Neural cell (in vitro differentiated cells): ENCODE results near the gene CNTNAP1. TPM values are rescaled to one million over a fixed set of nuclear protein-coding genes. Genes with fewer than 3 reads are reported as not detected.

Source experiments
- H2AFZ ChIP-seq: fragments of 200-600, 300-800 bp; sonication (generic), shearing (Covaris generic); 2 replicates; pipeline ENCODE4 v1.6.0; 2014; ENCODE audit warnings: low read depth, mild to moderate bottlenecking, antibody characterized with exemption, low read length, moderate library complexity
- H3F3A ChIP-seq: fragments of 200-600 bp; shearing (Covaris generic); 2 replicates; pipeline ENCODE4 v1.6.1; 2016; ENCODE audit warnings: mild to moderate bottlenecking, moderate library complexity, mixed read lengths, antibody characterized with exemption, low read length; ENCODE audit not compliant: insufficient read depth, poor library complexity, severe bottlenecking
- H3K27ac ChIP-seq: fragments of 200-600, 300-800 bp; sonication (generic), shearing (Covaris generic); 2 replicates; pipeline ENCODE4 v1.5.1; 2014; ENCODE audit warnings: mild to moderate bottlenecking, low read length, moderate library complexity
- H3K27me3 ChIP-seq: fragments of 300-800, 200-600 bp; sonication (generic), shearing (Covaris generic); 2 replicates; pipeline ENCODE4 v1.6.0; 2014; ENCODE audit warnings: mild to moderate bottlenecking, low read depth, low read length, moderate library complexity; ENCODE audit not compliant: insufficient read depth
- H3K36me3 ChIP-seq: fragments of 300-800, 200-600 bp; sonication (generic), shearing (Covaris generic); 2 replicates; pipeline ENCODE4 v1.5.1; 2014; ENCODE audit warnings: mild to moderate bottlenecking, antibody characterized with exemption, low read length, moderate library complexity; ENCODE audit not compliant: insufficient read depth
- H3K4me2 ChIP-seq: fragments of 300-800, 200-600 bp; sonication (generic), shearing (Covaris generic); 2 replicates; pipeline ENCODE4 v1.6.0; 2014; ENCODE audit warnings: mild to moderate bottlenecking, low read length
- H3K4me3 ChIP-seq: fragments of 300-800, 200-600 bp; sonication (generic), shearing (Covaris generic); 2 replicates; pipeline ENCODE4 v1.5.1; 2014; ENCODE audit warnings: mild to moderate bottlenecking, low read length, moderate library complexity
- H3K79me2 ChIP-seq: fragments of 200-600 bp; shearing (Covaris generic); replicated peaks from 2 replicates; pipeline ENCODE4 v1.6.0; 2014; ENCODE audit warnings: mild to moderate bottlenecking, low read length, moderate library complexity; ENCODE audit not compliant: insufficient read depth
- H3K9ac ChIP-seq: fragments of 300-800, 200-600 bp; sonication (generic), shearing (Covaris generic); 2 replicates; pipeline ENCODE4 v1.6.1; 2016; ENCODE audit warnings: mild to moderate bottlenecking, low read length, mixed read lengths
- H3K9me2 ChIP-seq: fragments of 200-600 bp; shearing (Covaris generic); 2 replicates; pipeline ENCODE4 v1.6.1; 2016; ENCODE audit warnings: mild to moderate bottlenecking, low read length, mixed read lengths; ENCODE audit not compliant: insufficient read depth
- H3K9me3 ChIP-seq: fragments of 200-600, 300-800 bp; sonication (generic), shearing (Covaris generic); 2 replicates; pipeline ENCODE4 v1.6.1; 2016; ENCODE audit warnings: mild to moderate bottlenecking, mixed run types, low read length, moderate library complexity, mixed read lengths
- H4K20me1 ChIP-seq: fragments of 200-600 bp; shearing (Covaris generic); 2 replicates; pipeline ENCODE4 v1.6.1; 2016; ENCODE audit warnings: mild to moderate bottlenecking, mixed run types; ENCODE audit not compliant: insufficient read depth
- CTCF ChIP-seq: fragments of 450-650 bp; IDR thresholded peaks from 2 replicates; pipeline ENCODE4 v1.5.1; 2014; ENCODE audit warnings: antibody characterized with exemption, mild to moderate bottlenecking, moderate library complexity; ENCODE audit not compliant: poor library complexity, severe bottlenecking
- EP300 ChIP-seq: fragments of 450-650 bp; conservative IDR thresholded peaks from 2 replicates; pipeline ENCODE4 v1.6.1; 2014; ENCODE audit warnings: antibody characterized with exemption, mild to moderate bottlenecking, moderate library complexity; ENCODE audit not compliant: poor library complexity, severe bottlenecking
- EZH2 ChIP-seq: fragments of 200-600, 300-800 bp; shearing (Covaris generic), sonication (generic); IDR thresholded peaks from 2 replicates; pipeline ENCODE4 v1.6.1; 2014; ENCODE audit warnings: antibody characterized with exemption, low read length, borderline replicate concordance, mild to moderate bottlenecking; ENCODE audit not compliant: insufficient read depth, poor library complexity, severe bottlenecking
- MXI1 ChIP-seq: fragments of 450-650 bp; conservative IDR thresholded peaks from 2 replicates; pipeline ENCODE4 v1.6.1; 2014; ENCODE audit warnings: antibody characterized with exemption, mild to moderate bottlenecking; ENCODE audit not compliant: poor library complexity, severe bottlenecking
- POLR2AphosphoS5 ChIP-seq: IDR thresholded peaks from 2 replicates; pipeline ENCODE4 v1.6.1; 2012
- RAD21 ChIP-seq: fragments of 450-650 bp; conservative IDR thresholded peaks from 2 replicates; pipeline ENCODE4 v1.6.1; 2014; ENCODE audit warnings: antibody characterized with exemption, mild to moderate bottlenecking, moderate library complexity
- REST ChIP-seq: IDR thresholded peaks from 2 replicates; pipeline ENCODE4 v1.6.1; 2012; ENCODE audit warnings: borderline replicate concordance
- SMC3 ChIP-seq: fragments of 450-650 bp; conservative IDR thresholded peaks from 2 replicates; pipeline ENCODE4 v1.6.1; 2014; ENCODE audit warnings: antibody characterized with exemption, mild to moderate bottlenecking, moderate library complexity; ENCODE audit not compliant: poor library complexity
- TAF1 ChIP-seq: IDR thresholded peaks from 2 replicates; pipeline ENCODE4 v1.6.1; 2012; ENCODE audit warnings: low read depth
- polyA plus RNA-seq: library from polyadenylated mRNA; depleted of rRNA; stranded (reverse); fragments of >200 nt; gene quantifications from 2 replicates; pipeline ENCODE4 v1.2.3, GENCODE V29; 2014

CNTNAP1 gene
- polyA plus RNA-seq, 1 donor from 2014 or later: 21.9 TPM

GRCh38 chr17:42685831-42686230, 3.5 kb downstream of the CNTNAP1 start:
- Histone ChIP-seq H3K36me3 (no peaks in the 10 kb centered on the region), H3K79me2 (peaks cover 4% of the 10 kb centered on the region), H3F3A (no peaks in the 10 kb centered on the region), H3K4me2 (no peak overlapping the region), H2AFZ (no peak overlapping the region), H3K4me3 (no peak overlapping the region), H4K20me1 (no peaks in the 10 kb centered on the region), H3K27ac (no peak overlapping the region), H3K27me3 (no peaks in the 10 kb centered on the region), H3K9ac (no peak overlapping the region), H3K9me2 (no peaks in the 10 kb centered on the region), H3K9me3 (no peaks in the 10 kb centered on the region)
- TF ChIP-seq SMC3 (no peak), EZH2 (no peak), TAF1 (no peak), RAD21 (no peak), EP300 (no peak), POLR2AphosphoS5 (no peak), REST (no peak), CTCF (no peak), MXI1 (no peak)

DNA sequence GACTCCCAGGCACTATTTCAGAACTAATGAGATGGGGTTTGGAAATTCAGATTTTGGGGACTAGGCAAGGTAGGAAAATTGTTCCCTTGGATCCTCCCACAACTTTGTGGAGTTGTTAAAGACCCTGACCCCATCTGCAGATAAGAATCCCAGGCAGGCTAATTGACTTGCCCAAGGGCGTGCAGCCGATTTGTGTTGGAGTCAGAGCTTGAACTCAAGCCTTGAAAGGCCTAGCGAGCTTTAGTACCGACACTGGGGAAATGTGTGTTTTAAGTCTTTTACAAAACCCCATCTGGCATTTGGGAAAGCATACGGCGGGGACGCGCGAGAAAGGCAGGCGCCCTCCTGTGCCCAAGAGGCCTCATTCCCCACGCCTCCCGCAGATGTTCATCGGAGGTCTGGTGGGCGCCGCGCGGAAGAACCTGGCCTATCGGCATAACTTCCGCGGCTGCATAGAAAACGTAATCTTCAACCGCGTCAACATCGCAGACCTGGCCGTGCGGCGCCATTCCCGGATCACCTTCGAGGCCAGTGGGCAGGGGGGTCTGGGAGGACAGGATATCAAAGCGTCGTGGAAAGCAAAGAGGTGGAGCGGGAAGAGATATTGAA, 4.3 kb downstream of the CNTNAP1 start:
- Histone ChIP-seq H3K9me3 (no peaks in the 10 kb centered on the region), H2AFZ (no peak overlapping the region), H3K36me3 (no peaks in the 10 kb centered on the region), H3K9ac (no peak overlapping the region), H3F3A (no peaks in the 10 kb centered on the region), H3K79me2 (peaks cover 4% of the 10 kb centered on the region), H3K9me2 (no peaks in the 10 kb centered on the region), H4K20me1 (no peaks in the 10 kb centered on the region), H3K4me3 (no peak overlapping the region), H3K27me3 (no peaks in the 10 kb centered on the region), H3K27ac (no peak overlapping the region), H3K4me2 (no peak overlapping the region)
- TF ChIP-seq EZH2: no peak
- TF ChIP-seq REST: no peak
- no peak for TF ChIP-seq SMC3
- no peak for TF ChIP-seq POLR2AphosphoS5
- TF ChIP-seq TAF1: no peak
- TF ChIP-seq MXI1: no peak
- TF ChIP-seq EP300: no peak
- no peak for TF ChIP-seq RAD21
- no peak for TF ChIP-seq CTCF
